Muscle of arm (tissue), 14 donors: ENCODE measurements around the gene ADAM23. TPM values are rescaled to one million over a fixed set of nuclear protein-coding genes. Genes with fewer than 3 reads are reported as not detected.
"Not testable (repeated sequence)": the region's sequence is repeated elsewhere in the genome, so short reads cannot be mapped to it uniquely, and the experiment has no call there.

Source experiments
- DNase-seq: peaks from one replicate; pipeline ENCODE4 v3.0.0-alpha.2; 2013
- long read RNA-seq, 11 donors: transcript quantifications; one replicate each; lab custom pipeline, GENCODE V29; 2026
- polyA plus RNA-seq, 12 donors: library from polyadenylated mRNA; unstranded; fragments of 120-200 nt; gene quantifications; one replicate each; pipeline ENCODE4 v1.2.1, GENCODE V29; 2013; ENCODE audit not compliant: insufficient read length in 12 of 12

Gene ADAM23
- 10 to 100 TPM in 9 of 12 donors, 1 to 10 TPM in 2, not detected in 1; 4.2 to 18.3 (median 11.9) TPM for polyA plus RNA-seq
- long read RNA-seq, donor 1: 0 reads
- long read RNA-seq, donor 2, full-length matches to known transcripts: 3 of 3 reads
- long read RNA-seq, donor 2, partial matches to known transcripts: 0 of 3 reads
- long read RNA-seq, donor 2, other reads (novel, unspliced or antisense): 0 of 3 reads
- long read RNA-seq, donor 3: 0 reads
- long read RNA-seq, donor 4: 0 reads
- long read RNA-seq, donor 5: 0 reads
- long read RNA-seq, donor 6, full-length matches to known transcripts: 2 of 2 reads
- long read RNA-seq, donor 6, partial matches to known transcripts: 0 of 2 reads
- long read RNA-seq, donor 6, other reads (novel, unspliced or antisense): 0 of 2 reads
- long read RNA-seq, donor 7: 0 reads
- long read RNA-seq, donor 8, partial matches to known transcripts: 0 of 1 reads
- long read RNA-seq, donor 8, other reads (novel, unspliced or antisense): 0 of 1 reads
- long read RNA-seq, donor 9: 0 reads
- long read RNA-seq, donor 10, full-length matches to known transcripts: 2 of 2 reads
- long read RNA-seq, donor 10, partial matches to known transcripts: 0 of 2 reads
- long read RNA-seq, donor 10, other reads (novel, unspliced or antisense): 0 of 2 reads
- long read RNA-seq, donor 11, full-length matches to known transcripts: 3 of 3 reads
- long read RNA-seq, donor 11, partial matches to known transcripts: 0 of 3 reads
- long read RNA-seq, donor 11, other reads (novel, unspliced or antisense): 0 of 3 reads

- peak; percentile 49 for DNase-seq
Observed at GRCh38 chr2:206442833-206443734, at the start of gene ADAM23. TSS of gene ADAM23 (plus strand) at chr2:206443532. CDS start at chr2:206443867, 335 bp downstream.

GRCh38 chr2:206396211-206396610 lies 47.1 kb upstream of the ADAM23 start:
- DNase-seq: no peak

- not testable (repeated sequence) for DNase-seq
Observed at GRCh38 chr2:206402956-206403569, 40.3 kb upstream of the ADAM23 start.

- no peak for DNase-seq
Observed at GRCh38 chr2:206408323-206409320, 34.7 kb upstream of the ADAM23 start.

GRCh38 chr2:206410714-206411113 lies 32.6 kb upstream of the ADAM23 start:
- no peak for DNase-seq

- DNase-seq: no peak
Observed at GRCh38 chr2:206415618-206416243, 27.6 kb upstream of the ADAM23 start.

GRCh38 chr2:206418968-206419367 lies 24.4 kb upstream of the ADAM23 start:
- DNase-seq: no peak

- no peak for DNase-seq
Observed at GRCh38 chr2:206420721-206421120, 22.6 kb upstream of the ADAM23 start.

- DNase-seq: no peak
Observed at GRCh38 chr2:206422493-206422892, 20.8 kb upstream of the ADAM23 start.

- no peak for DNase-seq
Observed at GRCh38 chr2:206423147-206423546, 20.2 kb upstream of the ADAM23 start.

- DNase-seq: no peak
Observed at GRCh38 chr2:206424134-206424533, 19.2 kb upstream of the ADAM23 start.

- no peak for DNase-seq
Observed at GRCh38 chr2:206428783-206429182, 14.5 kb upstream of the ADAM23 start.

GRCh38 chr2:206430452-206430851 lies 12.9 kb upstream of the ADAM23 start:
- no peak for DNase-seq

- DNase-seq: no peak
Observed at GRCh38 chr2:206431439-206431838, 11.9 kb upstream of the ADAM23 start.

- no peak for DNase-seq
Observed at GRCh38 chr2:206432193-206433082, 10.9 kb upstream of the ADAM23 start.

- DNase-seq: no peak
Observed at GRCh38 chr2:206433190-206433589, 10.1 kb upstream of the ADAM23 start.

- no peak for DNase-seq
Observed at GRCh38 chr2:206433686-206434085, 9.6 kb upstream of the ADAM23 start.

GRCh38 chr2:206435742-206436141 lies 7.6 kb upstream of the ADAM23 start:
- DNase-seq: peak; percentile 41
